Amniotic epithelial cell (primary cell): ENCODE data around the gene RASAL3.
"Not testable (repeated sequence)": the region's sequence is repeated elsewhere in the genome, so short reads cannot be mapped to it uniquely, and the experiment has no call there.

Source experiments
- DNase-seq: peaks from one replicate; pipeline ENCODE4 v3.0.0-alpha.2; 2010; ENCODE audit warnings: low read depth

The RASAL3 gene

GRCh38 chr19:15473821-15474220, 9.5 kb upstream of the RASAL3 start:
- DNase-seq, result not testable (repeated sequence)

GRCh38 chr19:15471639-15472101, 7.3 kb upstream of the RASAL3 start:
- DNase-seq, result no peak

- no peak for DNase-seq
Observed at GRCh38 chr19:15469513-15470297, 5.4 kb upstream of the RASAL3 start.

DNA sequence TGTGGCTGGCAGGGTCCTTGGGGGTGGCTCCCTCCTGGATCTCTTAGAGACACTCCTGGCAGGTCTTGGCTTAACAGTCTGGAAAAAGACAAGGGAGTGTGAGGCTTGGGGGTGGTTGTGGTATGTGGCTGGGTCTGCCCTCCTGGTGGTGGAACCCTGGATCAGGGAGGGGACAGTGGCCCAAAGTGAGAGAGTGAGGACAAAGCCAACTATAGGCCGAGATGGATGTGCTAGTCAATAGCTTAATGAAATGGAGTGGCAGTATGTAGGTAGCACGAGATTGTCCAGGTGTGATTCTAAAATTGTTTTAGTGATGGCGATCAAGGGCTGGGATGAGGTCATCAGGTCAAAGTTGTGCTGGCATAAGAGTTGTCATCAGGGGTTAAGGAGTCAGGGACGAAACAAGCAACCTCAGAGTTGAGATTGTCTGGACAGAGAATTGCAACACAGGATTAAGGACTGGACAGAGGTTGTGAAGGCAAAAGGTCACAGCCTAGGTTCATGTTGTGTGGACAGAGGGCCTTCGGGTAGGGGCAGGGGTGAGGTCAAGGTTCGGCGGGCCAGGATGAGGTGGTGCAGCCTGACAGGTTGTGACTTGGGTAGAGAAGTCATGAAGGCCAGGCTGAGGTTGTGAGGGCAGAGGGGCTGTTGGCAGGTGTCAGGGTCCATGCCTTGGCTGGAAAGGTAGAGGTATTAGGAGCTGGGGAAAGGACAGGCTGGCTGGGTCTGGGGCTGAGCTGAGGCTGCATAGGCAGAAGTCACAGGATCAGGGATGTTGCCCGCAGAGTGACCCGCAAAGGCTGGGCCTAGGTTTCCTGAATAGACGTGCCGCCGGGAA, 4.5 kb upstream of the RASAL3 start:
- DNase-seq, result no peak

GRCh38 chr19:15467734-15468214, 3.4 kb upstream of the RASAL3 start:
- DNase-seq, result no peak

DNA sequence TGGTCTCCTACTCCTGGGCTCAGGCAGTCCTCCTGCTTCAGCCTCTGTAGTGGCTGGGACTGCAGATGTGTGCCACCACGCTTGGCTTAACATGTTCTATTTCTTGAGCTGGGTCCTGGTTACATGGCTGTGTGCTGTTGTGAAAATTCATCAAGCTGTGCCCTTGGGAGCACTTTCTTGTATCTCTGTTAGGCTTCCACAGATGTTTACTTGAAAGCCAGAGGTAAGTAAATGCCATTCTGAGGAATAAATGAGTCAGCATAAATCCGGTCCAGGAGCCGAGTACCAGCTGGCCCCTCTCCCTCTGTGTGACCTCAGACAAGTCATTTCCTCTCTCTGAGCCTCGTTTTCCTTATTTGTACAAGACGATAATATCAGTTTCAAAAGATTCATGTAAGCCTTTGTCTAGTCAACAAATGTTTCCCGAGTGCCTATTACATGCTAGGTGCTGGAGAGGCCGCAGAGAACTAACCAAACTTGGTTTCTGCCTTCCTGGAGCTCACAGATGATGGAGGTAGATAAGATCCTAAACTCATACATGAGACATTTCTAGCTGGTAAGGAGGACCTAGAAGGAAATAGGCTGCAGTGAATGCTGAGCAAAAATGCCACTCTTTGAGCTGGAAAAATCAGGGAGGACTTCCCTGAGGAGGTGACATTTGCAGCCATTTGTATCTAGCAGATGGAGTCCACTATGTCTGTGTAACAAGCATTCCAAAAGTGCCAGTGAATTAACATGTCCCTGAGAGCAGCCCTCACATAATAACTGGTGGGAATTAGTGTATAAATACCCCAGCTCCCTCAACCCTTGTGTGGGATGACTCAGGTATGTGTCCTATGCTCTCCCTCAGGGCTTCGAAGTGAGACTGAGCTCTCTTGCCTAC, 2.7 kb upstream of the RASAL3 start:
- DNase-seq, result peak; percentile 74

- DNase-seq, result no peak
Observed at GRCh38 chr19:15463861-15464371, 428 bp downstream of the RASAL3 start.

DNA sequence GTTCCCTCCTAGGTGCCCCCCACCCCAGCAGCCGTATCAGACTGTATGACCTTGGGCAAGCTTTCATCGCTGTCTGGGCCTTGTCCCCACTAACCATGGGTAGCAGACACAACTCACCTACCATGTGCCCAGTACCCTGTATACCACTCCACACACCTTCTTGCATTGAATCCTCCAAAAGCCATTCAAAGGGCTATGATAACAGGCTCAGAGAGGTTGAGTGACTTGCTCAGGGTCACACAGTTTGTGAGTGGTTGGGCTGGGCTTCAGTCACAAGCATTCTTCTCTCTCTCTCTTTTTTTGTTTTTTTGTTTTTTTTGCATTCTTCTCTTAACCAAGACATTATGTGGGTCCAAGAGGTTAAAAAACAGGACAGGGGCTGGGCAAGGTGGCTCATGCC, 2.6 kb downstream of the RASAL3 start:
- DNase-seq, result no peak

DNA sequence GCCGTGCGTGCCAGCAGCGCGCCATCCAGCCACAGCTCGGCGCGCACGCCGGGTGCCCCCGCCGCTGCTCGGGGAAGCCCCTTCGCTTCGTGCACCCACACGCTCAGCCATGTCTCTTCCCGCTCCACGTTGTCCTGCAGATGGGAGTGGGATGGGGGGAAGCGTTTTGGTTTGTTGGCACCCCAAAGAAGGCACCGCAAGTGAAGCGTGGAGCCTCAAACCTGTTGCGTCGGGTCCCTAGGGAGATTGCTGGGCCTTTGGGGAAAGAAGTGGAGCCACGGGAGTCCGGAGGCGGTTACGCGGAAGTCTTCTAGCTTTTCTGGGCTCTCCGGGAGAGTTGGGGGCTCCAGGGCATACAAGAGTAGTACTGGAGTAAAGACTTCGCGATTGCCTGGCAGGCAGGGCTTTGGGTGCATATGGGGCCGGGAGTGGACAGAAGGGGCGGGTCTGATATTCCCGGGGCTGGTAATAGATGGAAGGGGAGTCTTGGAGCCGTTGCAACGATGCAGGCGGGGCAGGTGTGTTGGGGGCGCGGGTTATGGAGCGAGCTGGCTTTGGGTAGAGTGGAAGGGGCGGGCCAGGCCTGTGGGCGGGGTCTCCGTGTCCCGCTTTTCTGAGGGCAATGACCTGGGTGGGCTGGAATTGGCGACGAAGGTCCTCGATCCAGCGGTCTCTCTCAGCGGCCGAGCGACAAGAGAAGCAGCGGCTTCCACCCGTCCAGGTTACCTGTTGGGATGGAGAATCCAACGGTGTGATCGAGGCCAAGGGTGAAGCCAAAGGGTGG, 6.5 kb downstream of the RASAL3 start:
- DNase-seq, result no peak

DNA sequence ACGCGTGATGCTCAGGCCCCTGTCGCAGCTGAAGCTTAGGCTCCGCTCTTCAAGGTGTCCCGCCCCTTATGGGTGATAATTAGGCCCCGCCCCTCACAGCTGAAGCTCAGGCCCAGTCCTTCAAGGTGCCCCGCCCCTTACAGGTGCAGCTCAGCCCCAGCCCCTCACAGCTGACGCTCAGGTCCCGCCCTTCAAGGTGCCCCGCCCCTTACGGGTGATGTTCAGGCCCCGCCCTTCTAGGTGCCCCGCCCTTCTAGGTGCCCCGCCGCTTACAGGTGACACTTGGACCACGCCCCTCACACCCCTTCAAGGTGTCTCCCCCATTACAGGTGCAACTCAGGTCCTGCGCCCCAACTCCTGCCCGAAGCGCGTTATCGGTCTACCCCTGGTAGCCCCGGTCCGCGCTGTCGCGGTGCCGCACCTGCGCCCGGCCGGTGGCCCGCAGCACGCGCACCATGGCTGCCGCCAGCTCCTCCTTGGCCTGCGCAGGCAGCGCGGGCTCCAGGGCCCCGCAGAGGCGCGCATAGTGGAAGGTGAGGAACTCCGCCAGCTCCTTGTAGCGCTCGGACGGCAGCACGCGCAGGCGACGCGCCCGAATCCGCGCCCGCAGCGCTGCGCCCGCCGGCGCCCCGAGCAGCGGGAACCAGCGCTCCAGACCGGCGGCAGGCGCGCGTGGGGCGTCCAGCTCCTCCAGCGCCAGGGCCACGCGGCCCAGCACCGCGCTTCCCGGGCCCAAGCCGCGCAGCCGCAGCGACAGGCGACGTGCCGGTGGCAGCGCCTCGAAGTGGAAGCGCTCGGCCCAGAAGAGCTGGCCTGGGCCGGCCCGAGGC, 7.3 kb downstream of the RASAL3 start:
- DNase-seq, result no peak

DNA sequence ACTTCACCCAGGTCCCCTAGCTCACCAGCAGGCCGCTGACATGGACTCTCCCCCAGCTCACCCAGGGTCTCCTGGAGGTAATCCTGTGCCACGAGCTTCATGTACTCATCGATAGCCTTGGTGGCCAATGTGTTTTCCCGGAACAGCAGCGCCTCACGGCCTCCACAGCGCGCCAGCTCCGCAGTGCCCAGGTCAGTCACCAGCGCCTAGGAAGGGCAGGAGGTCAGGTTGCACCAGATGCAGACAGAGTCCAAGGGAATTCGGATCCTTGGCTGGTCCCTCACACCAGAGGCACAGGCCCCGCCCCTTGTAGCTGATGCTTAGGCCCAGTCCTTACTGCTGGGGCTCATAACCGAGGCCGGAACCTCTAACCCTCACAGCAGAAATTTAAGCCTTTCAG, 7.9 kb downstream of the RASAL3 start:
- no peak for DNase-seq

DNA sequence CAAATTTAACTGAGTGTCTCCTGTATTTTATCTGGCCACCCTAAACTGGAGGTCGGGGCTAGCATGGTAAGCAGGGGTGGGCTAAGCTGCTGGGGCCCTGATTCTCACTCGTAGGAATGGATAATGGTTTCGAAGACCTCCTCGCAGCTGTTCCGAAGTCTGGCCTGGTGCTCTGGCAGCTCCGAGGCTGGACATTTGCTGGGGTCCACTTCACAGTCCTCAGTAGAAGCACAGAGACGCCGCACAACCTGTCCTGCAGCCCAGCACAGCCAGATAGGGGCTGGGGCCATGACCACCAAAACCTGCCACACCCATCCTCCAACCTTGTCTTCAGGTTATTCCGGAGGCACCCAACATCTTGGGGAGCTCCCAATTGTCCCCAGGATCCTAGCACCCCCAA, 8.3 kb downstream of the RASAL3 start:
- no peak for DNase-seq

DNA sequence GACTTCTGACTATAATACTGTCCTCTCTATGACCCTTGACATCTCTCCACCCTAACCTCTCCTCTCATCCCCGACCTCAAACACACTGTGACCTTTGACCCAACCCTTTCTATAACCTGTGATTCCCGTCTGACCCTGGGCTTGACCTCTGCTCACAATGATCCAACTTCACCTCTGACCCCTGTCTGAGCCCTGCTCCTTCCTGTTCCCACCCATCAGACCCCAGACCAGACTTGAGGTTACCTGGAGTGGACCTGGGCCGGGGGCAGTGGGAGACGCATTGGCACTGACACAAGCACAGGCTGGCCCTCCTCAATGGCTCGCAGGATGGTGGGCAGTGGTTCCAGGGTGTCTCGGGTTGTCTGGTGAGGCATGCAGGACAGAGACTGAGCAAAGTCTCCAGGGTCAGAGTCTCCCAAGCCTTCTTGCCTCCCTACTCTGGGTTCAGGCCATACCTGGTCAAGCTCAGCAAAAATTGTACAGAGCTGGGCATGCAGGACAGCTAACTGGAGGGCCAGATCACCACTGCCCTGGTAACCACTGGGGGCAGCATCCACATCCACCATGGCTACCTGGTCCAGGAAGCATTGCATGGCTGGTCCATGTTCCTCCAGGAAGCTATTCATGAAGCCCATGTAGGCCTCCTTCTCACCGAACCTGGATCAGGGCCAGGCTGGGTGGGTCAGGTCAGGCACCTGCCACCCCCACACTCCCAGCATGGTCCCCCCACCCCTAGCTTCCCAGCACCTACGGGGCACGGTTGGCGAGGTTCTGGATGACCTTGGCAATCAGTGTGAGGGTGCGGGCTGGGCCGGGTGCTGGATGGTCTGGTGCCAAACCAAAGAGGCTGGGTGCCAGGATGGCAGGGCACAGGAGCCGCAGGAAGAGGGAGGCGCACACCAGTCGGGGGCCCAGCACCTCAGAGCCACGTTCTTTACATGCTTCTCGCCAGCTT, 10.2 kb downstream of the RASAL3 start:
- DNase-seq, result no peak

GRCh38 chr19:15453091-15453578, 11.2 kb downstream of the RASAL3 start:
- DNase-seq, result no peak

- DNase-seq, result peak; percentile 91
Observed at GRCh38 chr19:15452111-15453047, 12.0 kb downstream of the RASAL3 start.

DNA sequence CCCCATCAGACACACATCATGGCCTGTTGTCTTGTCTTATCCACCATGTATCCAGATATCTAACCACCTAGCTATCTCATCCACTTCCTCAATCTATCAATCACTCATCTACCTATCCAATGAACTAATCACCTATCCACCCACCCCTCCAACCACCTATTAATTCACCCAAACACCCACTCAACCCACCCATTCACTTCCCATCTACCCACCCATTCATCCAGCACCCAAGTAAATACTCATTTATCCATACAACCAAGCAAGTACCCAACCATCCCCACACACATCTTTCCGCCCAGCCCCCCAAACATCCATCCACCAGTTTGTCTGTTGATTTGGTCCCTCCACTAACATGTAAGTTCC, 13.8 kb downstream of the RASAL3 start:
- no peak for DNase-seq

GRCh38 chr19:15449620-15450527, 14.5 kb downstream of the RASAL3 start, which contains the start of gene WIZ:
TSS of gene WIZ (minus strand) at chr19:15449956. CDS start at chr19:15448307, 1,649 bp downstream.
- peak; percentile 52 for DNase-seq
